ENCODE data around the gene KRTAP1-4. TPM values are rescaled to one million over a fixed set of nuclear protein-coding genes. Genes with fewer than 3 reads are reported as not detected.

KRTAP1-4 gene
- total and polyA plus RNA-seq, 2 donors (not counting 3 experiments of a cell fraction or from before 2014, with no cell fraction given): not detected

- H3K9ac ChIP-seq (replicated peaks; ENCODE audit: extremely low read depth, insufficient read depth, low read length): no peak overlapping the region
- H3K79me2 ChIP-seq (ENCODE audit: control insufficient read depth, insufficient read depth, low read length): no peaks in the 10 kb centered on the region
- dilution Hi-C loops (cut with MboI; ENCODE audit: extremely low pct_ligation_motif_present, low sequenced_read_pairs): no loop called here
- intact Hi-C loops (cut with micrococcal nuclease): no loop called here
- H2AFZ ChIP-seq (ENCODE audit: low read depth, low read length): no peak overlapping the region
- FAIRE-seq (no peak), DNase-seq (ENCODE audit: low read depth, low spot score) (no peak)
- no peaks in the 10 kb centered on the region for H3K4me1 ChIP-seq (ENCODE audit: control insufficient read depth, extremely low read depth, insufficient read depth, low read length)
- peaks cover 0 to 8% of the 10 kb centered on the region in 2 experiments for H3K27me3 ChIP-seq (ENCODE audit: control insufficient read depth in 2 of 2, insufficient read depth in 2 of 2, low read length in 2 of 2)
- H3K9me3 ChIP-seq (replicated peaks; ENCODE audit: control insufficient read depth, insufficient read depth, low read length): no peaks in the 10 kb centered on the region
- BruUV-seq (replicated peaks): no TSS peak
- H4K20me1 ChIP-seq (replicated peaks; ENCODE audit: control insufficient read depth, extremely low read depth, insufficient read depth, low read length): no peaks in the 10 kb centered on the region
- H3K4me2 ChIP-seq (ENCODE audit: insufficient read depth, low read length): no peak overlapping the region
- no peak overlapping the region for H3K4me3 ChIP-seq (replicated peaks in 1 of 3; ENCODE audit: insufficient read depth in 1 of 3, low read depth in 1 of 3, low read length in 3 of 3)
- POLR2A ChIA-PET: no interaction called here
- no peaks in the 10 kb centered on the region for H3K9me1 ChIP-seq (replicated peaks; ENCODE audit: control insufficient read depth, extremely low read depth, insufficient read depth, low read length)
- CTCF ChIA-PET: interaction anchor here (1.0 to 1.2 kb wide), 2 partner anchors 9 to 567 kb away, joined by 3 to 4 read pairs; no protein-coding TSS in a partner anchor
- no peak for TF ChIP-seq POLR2A (IDR thresholded peaks at IDR 0.05; ENCODE audit: low read depth, low read length)
- no peak for TF ChIP-seq POLR2AphosphoS5 (IDR thresholded peaks at IDR 0.05; ENCODE audit: insufficient read depth, low read depth, low read length)
- no peak for TF ChIP-seq CTCF (IDR thresholded peaks at IDR 0.05; ENCODE audit: extremely low read depth in 1 of 2, insufficient read depth in 1 of 2, low read depth in 1 of 2, low read length in 2 of 2)
- TF ChIP-seq EZH2 (IDR thresholded peaks at IDR 0.05; ENCODE audit: borderline replicate concordance, low read depth, low read length, severe bottlenecking): no peak
- no peak for TF ChIP-seq FOS (IDR thresholded peaks at IDR 0.05; ENCODE audit: borderline replicate concordance, insufficient read depth, low read length)
- no peaks in the 10 kb centered on the region for H3K36me3 ChIP-seq (ENCODE audit: control insufficient read depth in 2 of 2, extremely low read depth in 1 of 2, insufficient read depth in 2 of 2, low read length in 2 of 2)
- H3K27ac ChIP-seq (ENCODE audit: insufficient read depth, low read depth, low read length): no peak overlapping the region
These were observed 48.9 kb downstream of the KRTAP1-4 start for GRCh38 chr17:40981115-40981514.

GRCh38 chr17:40980596-40980995 is 49.4 kb downstream of the KRTAP1-4 start:
- Histone ChIP-seq H2AFZ (ENCODE audit: low read depth, low read length) (no peak overlapping the region), H3K27ac (ENCODE audit: insufficient read depth, low read depth, low read length) (no peak overlapping the region), H3K27me3 (ENCODE audit: control insufficient read depth in 2 of 2, insufficient read depth in 2 of 2, low read length in 2 of 2) (peaks cover 0 to 8% of the 10 kb centered on the region in 2 experiments), H3K36me3 (ENCODE audit: control insufficient read depth in 2 of 2, extremely low read depth in 1 of 2, insufficient read depth in 2 of 2, low read length in 2 of 2) (no peaks in the 10 kb centered on the region), H3K9ac (replicated peaks; ENCODE audit: extremely low read depth, insufficient read depth, low read length) (no peak overlapping the region), H3K4me3 (replicated peaks in 1 of 3; ENCODE audit: insufficient read depth in 1 of 3, low read depth in 1 of 3, low read length in 3 of 3) (no peak overlapping the region), H3K9me1 (replicated peaks; ENCODE audit: control insufficient read depth, extremely low read depth, insufficient read depth, low read length) (no peaks in the 10 kb centered on the region), H3K79me2 (ENCODE audit: control insufficient read depth, insufficient read depth, low read length) (no peaks in the 10 kb centered on the region), H4K20me1 (replicated peaks; ENCODE audit: control insufficient read depth, extremely low read depth, insufficient read depth, low read length) (no peaks in the 10 kb centered on the region), H3K9me3 (replicated peaks; ENCODE audit: control insufficient read depth, insufficient read depth, low read length) (no peaks in the 10 kb centered on the region), H3K4me1 (ENCODE audit: control insufficient read depth, extremely low read depth, insufficient read depth, low read length) (no peaks in the 10 kb centered on the region), H3K4me2 (ENCODE audit: insufficient read depth, low read length) (no peak overlapping the region)
- ChIA-PET CTCF (interaction anchor here (1.0 to 1.2 kb wide), 2 partner anchors 8 to 568 kb away, joined by 3 read pairs; no protein-coding TSS in a partner anchor), POLR2A (no interaction called here)
- TF ChIP-seq POLR2AphosphoS5 (IDR thresholded peaks at IDR 0.05; ENCODE audit: insufficient read depth, low read depth, low read length): no peak
- no peak for TF ChIP-seq CTCF (IDR thresholded peaks at IDR 0.05; ENCODE audit: extremely low read depth in 1 of 2, insufficient read depth in 1 of 2, low read depth in 1 of 2, low read length in 2 of 2)
- no peak for TF ChIP-seq GATA2 (IDR thresholded peaks at IDR 0.05; ENCODE audit: insufficient read depth, insufficient read length, low read depth, low read length)
- TF ChIP-seq MYC (IDR thresholded peaks at IDR 0.05; ENCODE audit: low read depth, low read length): no peak
- TF ChIP-seq EZH2 (IDR thresholded peaks at IDR 0.05; ENCODE audit: borderline replicate concordance, low read depth, low read length, severe bottlenecking): no peak
- intact Hi-C loops (cut with micrococcal nuclease): no loop called here
- FAIRE-seq: no peak
- dilution Hi-C loops (cut with MboI; ENCODE audit: extremely low pct_ligation_motif_present, low sequenced_read_pairs): no loop called here
- DNase-seq (ENCODE audit: low read depth, low spot score): no peak
- no TSS peak for BruUV-seq (replicated peaks)

Measured in endothelial cell of umbilical vein (primary cell).